Measurements from ENCODE around the gene OGFOD2. TPM values are rescaled to one million over a fixed set of nuclear protein-coding genes. Genes with fewer than 3 reads are reported as not detected.

Gene OGFOD2
- total and polyA plus RNA-seq, 2 of the 13 experiments (the other 11 are each of a cell fraction or from before 2014, with no cell fraction given): 13.2 to 14.6 TPM

GRCh38 chr12:122979908-122980182 lies 4.8 kb downstream of the OGFOD2 start (continued):
- TF ChIP-seq CHCHD3 (CRISPR knock-in tag; IDR thresholded peaks at IDR 0.05) (no peak), RNF219 (CRISPR knock-in tag; IDR thresholded peaks at IDR 0.05) (no peak), NR0B2 (CRISPR knock-in tag; IDR thresholded peaks at IDR 0.05) (no peak), ZSCAN21 (CRISPR knock-in tag; IDR thresholded peaks at IDR 0.05; ENCODE audit: borderline replicate concordance) (no peak), ZBTB7A (CRISPR knock-in tag; IDR thresholded peaks at IDR 0.05) (no peak), KLF12 (CRISPR knock-in tag; IDR thresholded peaks at IDR 0.05; ENCODE audit: borderline replicate concordance) (no peak), HCFC1 (IDR thresholded peaks at IDR 0.05; ENCODE audit: low read depth, low read length) (no peak), ZSCAN20 (CRISPR knock-in tag; IDR thresholded peaks at IDR 0.05; ENCODE audit: borderline replicate concordance) (no peak), NKX3-1 (CRISPR knock-in tag; IDR thresholded peaks at IDR 0.05) (no peak; the same call in 1 of the 2 replicates), SNAI1 (CRISPR knock-in tag; IDR thresholded peaks at IDR 0.05; ENCODE audit: borderline replicate concordance) (0 out of 2 replicates have a peak, but pooled peaks have one; percentile 54), NFYB (CRISPR knock-in tag; IDR thresholded peaks at IDR 0.05) (no peak), ZNF543 (CRISPR knock-in tag; IDR thresholded peaks at IDR 0.05) (no peak), ZNF580 (CRISPR knock-in tag; IDR thresholded peaks at IDR 0.05; ENCODE audit: borderline replicate concordance, low read depth) (no peak), ZNF564 (CRISPR knock-in tag; IDR thresholded peaks at IDR 0.05) (no peak), ZNF607 (CRISPR knock-in tag; IDR thresholded peaks at IDR 0.05; ENCODE audit: borderline replicate concordance) (no peak), CREB1 (IDR thresholded peaks at IDR 0.05) (no peak), CREB1 (CRISPR knock-in tag; IDR thresholded peaks at IDR 0.05) (no peak), HOXA3 (CRISPR knock-in tag; IDR thresholded peaks at IDR 0.05) (no peak), SMC3 (IDR thresholded peaks at IDR 0.05; ENCODE audit: low read length) (no peak), SMARCE1 (IDR thresholded peaks at IDR 0.05; ENCODE audit: borderline replicate concordance) (no peak), ZNF883 (CRISPR knock-in tag; IDR thresholded peaks at IDR 0.05; ENCODE audit: not compliant biosample characterization) (no peak), ZNF350 (CRISPR knock-in tag; IDR thresholded peaks at IDR 0.05; ENCODE audit: borderline replicate concordance, low read depth) (no peak), STAT6 (CRISPR knock-in tag; IDR thresholded peaks at IDR 0.05; ENCODE audit: borderline replicate concordance) (no peak), FOSL1 (CRISPR knock-in tag; IDR thresholded peaks at IDR 0.05; ENCODE audit: borderline replicate concordance) (no peak), ZNF124 (CRISPR knock-in tag; IDR thresholded peaks at IDR 0.05) (no peak), ARHGAP35 (CRISPR knock-in tag; IDR thresholded peaks at IDR 0.05; ENCODE audit: borderline replicate concordance) (no peak), REPIN1 (CRISPR knock-in tag; IDR thresholded peaks at IDR 0.05; ENCODE audit: borderline replicate concordance, low read depth) (no peak), ELF1 (CRISPR knock-in tag; IDR thresholded peaks at IDR 0.05) (no peak; the same call in 1 of the 2 replicates), ZNF773 (CRISPR knock-in tag; IDR thresholded peaks at IDR 0.05; ENCODE audit: borderline replicate concordance) (no peak)

Measured in HepG2 (cell line).